ELR (cell line): Measurements from ENCODE around the gene TANK.
A peak's percentile ranks its signal among the peaks of the same experiment; 100 is the strongest.
"Not testable (repeated sequence)": the region's sequence is repeated elsewhere in the genome, so short reads cannot be mapped to it uniquely, and the experiment has no call there.

Source experiments
- DNase-seq: peaks from one replicate; pipeline ENCODE4 v3.0.0-alpha.2; 2015; ENCODE audit warnings: low read depth

Gene TANK

GRCh38 chr2:161166538-161167409, 6.5 kb downstream of the TANK start:
- DNase-seq, result peak; percentile 63

- DNase-seq, result no peak
Observed at GRCh38 chr2:161169335-161169734, 9.1 kb downstream of the TANK start.

GRCh38 chr2:161170377-161170776, 10.1 kb downstream of the TANK start:
- no peak for DNase-seq

- no peak for DNase-seq
Observed at GRCh38 chr2:161170958-161171932, 11.0 kb downstream of the TANK start.

- DNase-seq, result no peak
Observed at GRCh38 chr2:161172901-161173540, 12.8 kb downstream of the TANK start.

- no peak for DNase-seq
Observed at GRCh38 chr2:161173541-161174194, 13.4 kb downstream of the TANK start.

GRCh38 chr2:161177969-161178368, 17.7 kb downstream of the TANK start:
- no peak for DNase-seq

GRCh38 chr2:161178756-161179155, 18.5 kb downstream of the TANK start:
- no peak for DNase-seq

GRCh38 chr2:161190050-161190449, 29.8 kb downstream of the TANK start:
- no peak for DNase-seq

- DNase-seq, result not testable (repeated sequence)
Observed at GRCh38 chr2:161195602-161196001, 35.4 kb downstream of the TANK start.

GRCh38 chr2:161199912-161200701, 39.9 kb downstream of the TANK start:
- no peak for DNase-seq

- no peak for DNase-seq
Observed at GRCh38 chr2:161204846-161205245, 44.6 kb downstream of the TANK start.

GRCh38 chr2:161206471-161207032, 46.3 kb downstream of the TANK start:
- no peak for DNase-seq

- DNase-seq, result no peak
Observed at GRCh38 chr2:161207941-161208340, 47.7 kb downstream of the TANK start.

GRCh38 chr2:161208527-161209139, 48.4 kb downstream of the TANK start:
- peak; percentile 89 for DNase-seq

- no peak for DNase-seq
Observed at GRCh38 chr2:161209902-161210301, 49.7 kb downstream of the TANK start.

- DNase-seq, result no peak
Observed at GRCh38 chr2:161217597-161218185, 57.5 kb downstream of the TANK start.

GRCh38 chr2:161219211-161219610, 59.0 kb downstream of the TANK start:
- DNase-seq, result no peak

GRCh38 chr2:161223139-161223732, 63.0 kb downstream of the TANK start:
- DNase-seq, result peak; percentile 69
